ENCODE measurements around the gene LAYN. TPM values are rescaled to one million over a fixed set of nuclear protein-coding genes. Genes with fewer than 3 reads are reported as not detected.

Gene LAYN
- total RNA-seq, 4 donors from 2014 or later = 5.6 to 19.7 (median 10.3) TPM

DNA sequence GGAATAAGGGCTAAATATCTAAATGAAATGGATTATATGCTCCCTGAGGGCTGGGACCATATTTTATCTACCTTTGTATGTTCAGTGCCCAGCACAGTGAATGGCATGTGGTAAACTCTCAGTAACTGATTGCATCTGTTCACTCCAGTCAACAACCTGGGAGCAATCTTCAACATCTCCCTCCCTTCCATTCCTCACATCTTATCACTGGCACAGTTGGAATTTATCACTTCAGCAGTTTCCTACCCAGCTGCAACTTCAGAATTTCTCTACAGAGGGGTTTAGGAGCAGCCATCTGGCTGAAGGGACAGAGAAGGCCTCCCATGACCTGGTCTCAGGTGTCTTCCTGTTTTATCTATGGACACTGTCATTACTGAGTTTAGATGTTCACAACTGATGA, 52.0 kb downstream of the LAYN start:
- Histone ChIP-seq H3K4me3 (no peak overlapping the region), H3K27me3 (no peaks in the 10 kb centered on the region), H3K9me3 (no peaks in the 10 kb centered on the region), H3K27ac (no peak overlapping the region), H3K4me1 (peaks cover 0 to 1% (median 0%) of the 10 kb centered on the region in 4 donors), H3K36me3 (no peaks in the 10 kb centered on the region)
- in situ Hi-C loops (cut with MboI; ENCODE audit: low pct_ligation_motif_present in 1 of 4, low pct_unique_long_range_greater_than_20kb in 1 of 4, low sequenced_read_pairs in 3 of 4) = loop anchor here in 1 of 4 donors (10.0 kb wide), 2 partner anchors 182 to 252 kb away; no protein-coding TSS in a partner anchor
- intact Hi-C loops (cut with DNase I; ENCODE audit: low total_unique reads) = no loop called here
- no peak for DNase-seq
- TF ChIP-seq POLR2A (IDR thresholded peaks at IDR 0.05) (no peak), EP300 (IDR thresholded peaks at IDR 0.05; ENCODE audit: low read depth) (no peak), POLR2AphosphoS5 (IDR thresholded peaks at IDR 0.05) (no peak)
- TF ChIP-seq, protein P1, sequence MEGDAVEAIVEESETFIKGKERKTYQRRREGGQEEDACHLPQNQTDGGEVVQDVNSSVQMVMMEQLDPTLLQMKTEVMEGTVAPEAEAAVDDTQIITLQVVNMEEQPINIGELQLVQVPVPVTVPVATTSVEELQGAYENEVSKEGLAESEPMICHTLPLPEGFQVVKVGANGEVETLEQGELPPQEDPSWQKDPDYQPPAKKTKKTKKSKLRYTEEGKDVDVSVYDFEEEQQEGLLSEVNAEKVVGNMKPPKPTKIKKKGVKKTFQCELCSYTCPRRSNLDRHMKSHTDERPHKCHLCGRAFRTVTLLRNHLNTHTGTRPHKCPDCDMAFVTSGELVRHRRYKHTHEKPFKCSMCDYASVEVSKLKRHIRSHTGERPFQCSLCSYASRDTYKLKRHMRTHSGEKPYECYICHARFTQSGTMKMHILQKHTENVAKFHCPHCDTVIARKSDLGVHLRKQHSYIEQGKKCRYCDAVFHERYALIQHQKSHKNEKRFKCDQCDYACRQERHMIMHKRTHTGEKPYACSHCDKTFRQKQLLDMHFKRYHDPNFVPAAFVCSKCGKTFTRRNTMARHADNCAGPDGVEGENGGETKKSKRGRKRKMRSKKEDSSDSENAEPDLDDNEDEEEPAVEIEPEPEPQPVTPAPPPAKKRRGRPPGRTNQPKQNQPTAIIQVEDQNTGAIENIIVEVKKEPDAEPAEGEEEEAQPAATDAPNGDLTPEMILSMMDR (IDR thresholded peaks at IDR 0.05) = no peak

DNA sequence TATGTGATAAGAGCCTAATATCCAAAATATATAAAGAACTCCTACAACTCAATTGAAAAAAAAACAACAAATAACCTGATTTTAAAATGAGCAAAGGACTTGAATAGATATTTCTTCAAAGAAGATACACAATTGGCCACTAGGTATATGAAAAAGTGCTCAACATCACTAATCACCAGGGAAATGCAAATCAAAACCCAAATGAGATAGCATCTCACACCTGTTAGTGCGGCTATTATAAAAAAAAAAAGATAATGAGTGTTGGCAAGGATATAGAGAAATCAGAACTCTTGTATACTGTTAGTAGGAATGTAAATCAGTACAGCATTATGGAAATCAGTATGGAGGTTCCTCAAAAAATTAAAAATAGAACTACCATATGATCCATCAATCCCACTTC, 55.8 kb downstream of the LAYN start:
- TF ChIP-seq POLR2A (IDR thresholded peaks at IDR 0.05) = no peak
- TF ChIP-seq EP300 (IDR thresholded peaks at IDR 0.05; ENCODE audit: low read depth) = no peak
- TF ChIP-seq, protein P1 (IDR thresholded peaks at IDR 0.05) = no peak
- no peak for TF ChIP-seq POLR2AphosphoS5 (IDR thresholded peaks at IDR 0.05)
- 87 to 89% methylated on average over 1 of the region's 1 CpG for WGBS, 2 donors (ENCODE audit: low coverage in 1 of 2)
- Histone ChIP-seq H3K36me3 (no peaks in the 10 kb centered on the region), H3K4me3 (no peak overlapping the region), H3K4me1 (peaks cover 0 to 8% (median 0%) of the 10 kb centered on the region in 4 donors), H3K27me3 (no peaks in the 10 kb centered on the region), H3K27ac (no peak overlapping the region), H3K9me3 (no peaks in the 10 kb centered on the region)
- in situ Hi-C loops (cut with MboI; ENCODE audit: low pct_ligation_motif_present in 1 of 4, low pct_unique_long_range_greater_than_20kb in 1 of 4, low sequenced_read_pairs in 3 of 4) (loop anchor here in 1 of 4 donors (10.0 kb wide), 2 partner anchors 178 to 248 kb away; no protein-coding TSS in a partner anchor), intact Hi-C loops (cut with DNase I; ENCODE audit: low total_unique reads) (no loop called here)
- no peak for DNase-seq

DNA sequence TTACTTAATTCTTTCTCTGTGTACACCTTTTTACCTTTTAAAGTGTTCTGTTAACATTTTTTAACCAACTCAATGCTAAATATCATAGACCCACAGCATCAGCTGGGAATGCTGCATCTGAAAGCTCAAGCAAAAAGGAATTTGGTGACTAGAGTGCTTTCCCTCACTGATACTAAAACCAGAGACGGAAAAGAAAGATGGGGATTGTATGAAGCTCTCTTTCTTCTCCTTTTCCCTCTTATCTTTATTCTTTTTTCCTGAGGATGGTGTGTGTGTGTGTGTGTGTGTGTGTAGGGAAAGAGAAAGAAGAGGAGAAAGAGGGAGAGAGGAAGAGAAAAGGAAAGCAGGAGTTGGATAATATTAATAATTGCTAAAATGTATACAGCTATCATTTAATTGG, 57.6 kb downstream of the LAYN start:
- Histone ChIP-seq H3K36me3 (no peaks in the 10 kb centered on the region), H3K4me1 (peaks cover 0 to 14% (median 3%) of the 10 kb centered on the region in 4 donors), H3K27ac (peak overlapping the region in 1 of 4 donors; percentile 17), H3K4me3 (no peak overlapping the region), H3K9me3 (no peaks in the 10 kb centered on the region), H3K27me3 (no peaks in the 10 kb centered on the region)
- 57 to 79% methylated on average over 1 of the region's 1 CpG for WGBS, 2 donors (ENCODE audit: low coverage in 1 of 2)
- in situ Hi-C loops (cut with MboI; ENCODE audit: low pct_ligation_motif_present in 1 of 4, low pct_unique_long_range_greater_than_20kb in 1 of 4, low sequenced_read_pairs in 3 of 4) = loop anchor here in 1 of 4 donors (10.0 kb wide), 2 partner anchors 177 to 247 kb away; no protein-coding TSS in a partner anchor
- intact Hi-C loops (cut with DNase I; ENCODE audit: low total_unique reads) = no loop called here
- no peak for TF ChIP-seq POLR2A (IDR thresholded peaks at IDR 0.05)
- no peak for TF ChIP-seq POLR2AphosphoS5 (IDR thresholded peaks at IDR 0.05)
- TF ChIP-seq, protein P1 (IDR thresholded peaks at IDR 0.05) = no peak
- TF ChIP-seq EP300 (IDR thresholded peaks at IDR 0.05; ENCODE audit: low read depth) = no peak
- DNase-seq = no peak

DNA sequence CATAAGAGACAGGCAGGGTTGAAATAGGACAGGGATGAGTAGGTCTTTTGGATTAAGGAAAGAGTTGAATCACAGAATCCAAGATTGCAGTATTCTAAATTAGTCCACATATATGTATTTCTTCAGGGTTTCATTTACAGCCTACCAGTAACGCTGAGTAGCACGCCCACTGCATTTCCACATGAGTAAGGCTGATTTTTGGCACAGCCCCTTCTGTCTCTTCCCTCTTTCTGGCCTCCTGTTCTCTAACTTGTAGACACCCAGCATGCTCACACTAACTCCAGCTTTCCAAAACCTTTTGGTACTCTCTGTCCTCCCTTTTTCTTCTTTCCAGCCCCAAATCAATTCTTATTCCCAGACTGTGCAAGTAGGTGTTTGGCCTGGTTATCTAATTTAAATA, 58.0 kb downstream of the LAYN start:
- DNase-seq = no peak
- in situ Hi-C loops (cut with MboI; ENCODE audit: low pct_ligation_motif_present in 1 of 4, low pct_unique_long_range_greater_than_20kb in 1 of 4, low sequenced_read_pairs in 3 of 4) = loop anchor here in 1 of 4 donors (10.0 kb wide), 2 partner anchors 176 to 246 kb away; no protein-coding TSS in a partner anchor
- no peak overlapping the region for H3K4me3 ChIP-seq

More for the DNA sequence above, 58.0 kb downstream of the LAYN start:
- WGBS, 2 donors (ENCODE audit: low coverage in 1 of 2) = 55 to 78% methylated on average over 2 of the region's 2 CpGs
- H3K36me3 ChIP-seq = no peaks in the 10 kb centered on the region
- peaks cover 0 to 17% (median 4%) of the 10 kb centered on the region in 4 donors for H3K4me1 ChIP-seq
- TF ChIP-seq EP300 (IDR thresholded peaks at IDR 0.05; ENCODE audit: low read depth) (no peak), POLR2AphosphoS5 (IDR thresholded peaks at IDR 0.05) (no peak), POLR2A (IDR thresholded peaks at IDR 0.05) (no peak)
- TF ChIP-seq, protein P1 (IDR thresholded peaks at IDR 0.05) = no peak
- no peaks in the 10 kb centered on the region for H3K9me3 ChIP-seq
- no peak overlapping the region for H3K27ac ChIP-seq
- no peaks in the 10 kb centered on the region for H3K27me3 ChIP-seq
- intact Hi-C loops (cut with DNase I; ENCODE audit: low total_unique reads) = no loop called here
